Stomach (tissue), 4 donors: ENCODE measurements around the gene GPATCH2.

ENCODE experiments used
- CTCF ChIP-seq, 7 experiments: fragments of 450-650 bp in 4 of 7; fragments of 200-600 bp in 3 of 7; sonication (generic) in 3 of 7; IDR thresholded peaks; one replicate each; pipeline ENCODE4 v1.5.1; 2016 to 2019; ENCODE audit warnings: antibody characterized with exemption in 7 of 7, control low read depth in 2 of 7, mild to moderate bottlenecking in 1 of 7
- EP300 ChIP-seq: sonication (generic); formaldehyde crosslinking; IDR thresholded peaks from one replicate; pipeline ENCODE4 v1.6.1; 2017; ENCODE audit warnings: antibody characterized with exemption
- POLR2A ChIP-seq, 4 donors: fragments of 450-650 bp; IDR thresholded peaks; one replicate each; pipeline ENCODE4 v1.6.1; 2016; ENCODE audit warnings: antibody characterized with exemption in 4 of 4, control low read depth in 2 of 4, mild to moderate bottlenecking in 1 of 4, moderate library complexity in 1 of 4

- TF ChIP-seq CTCF (IDR thresholded peaks at IDR 0.05) (no peak), POLR2A (IDR thresholded peaks at IDR 0.05) (no peak), EP300 (no peak)
Measured at GRCh38 chr1:217542136-217542777, 88.6 kb downstream of the GPATCH2 start.
